ENCODE data around the gene LRRC52.

LRRC52 gene

GRCh38 chr1:165575468-165576099 is 31.8 kb downstream of the LRRC52 start:
- no peak for TF ChIP-seq POLR2A (IDR thresholded peaks at IDR 0.05; ENCODE audit: extremely low read depth, insufficient read length)
- no peak for TF ChIP-seq MAX (IDR thresholded peaks at IDR 0.05; ENCODE audit: low read depth, low read length)
- TF ChIP-seq CTCF (IDR thresholded peaks at IDR 0.05; ENCODE audit: low read depth, low read length): no peak
- H3K4me3 ChIP-seq (ENCODE audit: low read depth, low read length): no peak overlapping the region
- no peak for DNase-seq (ENCODE audit: low read depth)

GRCh38 chr1:165576536-165576935 is 32.7 kb downstream of the LRRC52 start:
- H3K4me3 ChIP-seq (ENCODE audit: low read depth, low read length): no peak overlapping the region
- no peak for DNase-seq (ENCODE audit: low read depth)
- TF ChIP-seq MYC (IDR thresholded peaks at IDR 0.05; ENCODE audit: low read depth, low read length): no peak
- no peak for TF ChIP-seq MAX (IDR thresholded peaks at IDR 0.05; ENCODE audit: low read depth, low read length)
- TF ChIP-seq POLR2A (IDR thresholded peaks at IDR 0.05; ENCODE audit: extremely low read depth, insufficient read length): no peak
- no peak for TF ChIP-seq CTCF (IDR thresholded peaks at IDR 0.05; ENCODE audit: low read depth, low read length)

- TF ChIP-seq CTCF (IDR thresholded peaks at IDR 0.05; ENCODE audit: low read depth, low read length) (no peak), POLR2A (IDR thresholded peaks at IDR 0.05; ENCODE audit: extremely low read depth, insufficient read length) (no peak)
- DNase-seq (ENCODE audit: low read depth): no peak
- H3K4me3 ChIP-seq (ENCODE audit: low read depth, low read length): no peak overlapping the region
These were observed 33.9 kb downstream of the LRRC52 start for GRCh38 chr1:165577707-165578106.

- no peak for DNase-seq (ENCODE audit: low read depth)
- no peak for TF ChIP-seq CTCF (IDR thresholded peaks at IDR 0.05; ENCODE audit: low read depth, low read length)
- no peak overlapping the region for H3K4me3 ChIP-seq (ENCODE audit: low read depth, low read length)
These were observed 37.4 kb downstream of the LRRC52 start for GRCh38 chr1:165580931-165581871.

GRCh38 chr1:165581926-165582325 is 38.1 kb downstream of the LRRC52 start:
- DNase-seq (ENCODE audit: low read depth): no peak
- TF ChIP-seq MYC (IDR thresholded peaks at IDR 0.05; ENCODE audit: low read depth, low read length) (no peak), CTCF (IDR thresholded peaks at IDR 0.05; ENCODE audit: low read depth, low read length) (no peak), MAX (IDR thresholded peaks at IDR 0.05; ENCODE audit: low read depth, low read length) (no peak), POLR2A (IDR thresholded peaks at IDR 0.05; ENCODE audit: extremely low read depth, insufficient read length) (no peak)
- no peak overlapping the region for H3K4me3 ChIP-seq (ENCODE audit: low read depth, low read length)

Measured in NB4 (cell line).